Activated T-cell treated with anti-CD3 and anti-CD28 coated beads for 4 hours (primary cell): Measurements from ENCODE around the gene NAV2.

ENCODE experiments used
- DNase-seq: peaks from one replicate; pipeline ENCODE4 v3.0.0-alpha.2; 2020

Gene NAV2

DNA sequence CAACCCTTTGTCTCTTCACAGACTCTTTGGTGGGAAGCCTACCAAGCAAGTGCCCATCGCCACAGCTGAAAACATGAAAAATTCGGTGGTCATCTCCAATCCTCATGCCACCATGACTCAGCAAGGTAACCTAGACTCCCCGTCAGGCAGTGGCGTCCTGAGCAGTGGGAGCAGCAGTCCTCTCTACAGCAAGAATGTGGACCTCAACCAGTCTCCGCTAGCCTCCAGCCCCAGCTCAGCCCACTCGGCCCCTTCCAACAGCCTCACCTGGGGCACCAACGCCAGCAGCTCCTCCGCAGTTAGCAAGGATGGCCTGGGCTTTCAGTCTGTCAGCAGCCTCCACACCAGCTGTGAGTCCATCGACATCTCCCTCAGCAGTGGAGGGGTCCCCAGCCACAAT, 336.1 kb downstream of the NAV2 start:
- DNase-seq, result no peak

DNA sequence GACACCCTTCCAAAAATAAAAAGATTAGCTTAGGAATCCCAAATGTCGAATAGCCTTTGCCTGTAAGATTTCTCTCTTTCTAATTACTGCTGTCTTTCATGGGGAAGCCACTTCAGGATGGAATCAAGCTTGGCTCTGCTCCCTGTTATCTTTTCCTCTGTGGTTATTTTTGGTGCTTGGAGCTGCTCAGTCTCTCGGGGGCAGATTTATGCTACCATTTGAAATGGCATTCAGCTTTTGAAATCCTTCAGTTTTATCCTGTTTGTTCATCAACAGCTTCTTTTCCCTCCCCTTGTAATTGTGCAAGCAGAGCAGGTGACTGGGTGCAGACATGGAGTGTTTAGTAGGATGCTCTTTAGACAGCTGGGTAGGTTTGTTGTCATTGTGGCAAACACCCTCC, 336.6 kb downstream of the NAV2 start:
- no peak for DNase-seq

- no peak for DNase-seq
Measured at GRCh38 chr11:20050048-20050447, 337.4 kb downstream of the NAV2 start.

DNA sequence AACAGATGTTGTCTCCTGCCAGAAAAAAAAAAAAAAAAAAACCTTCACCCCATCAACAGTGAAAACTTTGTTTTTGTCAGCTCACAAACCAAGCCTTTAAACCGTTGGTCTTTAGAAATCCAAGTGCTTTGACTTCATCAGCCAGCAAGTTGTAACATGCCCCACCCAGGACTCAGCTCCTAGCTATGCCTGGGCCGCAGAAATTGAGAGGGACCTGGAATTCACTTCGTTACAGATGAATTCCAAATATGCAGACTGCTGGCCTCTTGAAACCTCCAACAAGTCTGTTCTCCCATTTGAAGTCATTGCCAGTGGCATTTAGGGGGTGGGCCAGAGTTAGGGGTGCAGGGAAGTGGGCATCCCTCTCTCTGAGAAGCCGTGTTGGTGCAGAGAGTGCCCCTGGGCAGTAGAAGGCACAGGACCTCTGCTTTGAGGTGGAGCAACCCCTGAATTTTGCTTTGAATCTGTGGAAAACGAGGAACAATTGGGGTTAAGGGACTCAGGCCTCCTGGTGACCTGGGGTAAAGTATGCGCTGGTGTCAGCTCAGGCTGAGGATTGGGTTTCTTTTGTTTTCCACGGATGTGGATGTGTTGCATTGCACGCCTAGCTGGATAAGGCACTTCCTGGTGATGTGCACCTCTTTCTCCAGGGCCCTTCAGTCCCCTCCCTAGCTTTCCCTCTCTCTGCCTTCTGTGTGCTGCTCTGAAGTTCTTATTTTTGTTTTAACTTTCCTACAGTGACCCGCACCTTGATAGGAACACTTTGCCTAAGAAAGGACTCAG, 338.1 kb downstream of the NAV2 start:
- no peak for DNase-seq

DNA sequence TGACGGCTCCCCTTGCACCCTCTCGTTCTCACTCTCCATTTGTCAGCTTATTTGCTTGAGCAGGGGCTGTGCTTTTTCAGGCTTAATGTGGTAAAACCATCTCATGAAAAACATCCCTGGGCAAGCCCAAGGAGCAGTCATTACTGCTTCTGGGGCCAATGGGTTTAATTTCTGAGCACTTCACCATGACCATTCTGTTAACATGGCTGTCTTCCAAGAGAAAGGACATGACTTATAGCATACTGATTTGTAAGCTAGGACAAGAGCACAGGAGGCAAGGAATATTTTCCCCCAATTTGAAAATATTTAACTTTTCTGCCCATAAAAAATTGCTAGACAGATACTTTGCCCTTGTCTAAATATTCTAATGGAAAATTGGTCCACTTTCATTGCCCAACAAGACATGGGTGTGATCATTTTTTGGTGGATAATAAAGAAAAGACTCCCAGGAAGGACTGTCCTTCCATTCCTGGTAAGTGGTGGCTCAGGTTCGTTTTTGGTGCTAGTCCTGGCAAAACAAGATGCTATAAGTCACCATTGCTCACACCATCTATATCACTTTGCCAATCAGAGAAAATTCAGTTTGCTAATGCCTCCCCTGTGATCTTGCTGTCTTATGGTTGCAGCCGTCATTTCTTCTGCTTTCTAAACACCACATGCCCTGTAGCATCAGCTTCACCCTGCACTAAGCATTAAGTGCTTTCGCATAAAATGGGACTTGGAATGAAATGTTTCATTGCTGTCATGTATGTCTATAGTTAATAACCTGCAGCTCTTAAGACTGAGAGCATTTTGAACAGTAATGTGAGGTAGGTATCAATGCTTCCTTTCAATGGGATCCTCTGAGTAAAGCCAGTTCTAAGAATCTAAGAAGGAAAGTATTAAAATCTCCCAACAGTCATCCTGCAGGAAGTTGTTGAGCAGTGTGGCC, 339.1 kb downstream of the NAV2 start:
- no peak for DNase-seq

GRCh38 chr11:20053572-20053971, 340.9 kb downstream of the NAV2 start:
- no peak for DNase-seq

DNA sequence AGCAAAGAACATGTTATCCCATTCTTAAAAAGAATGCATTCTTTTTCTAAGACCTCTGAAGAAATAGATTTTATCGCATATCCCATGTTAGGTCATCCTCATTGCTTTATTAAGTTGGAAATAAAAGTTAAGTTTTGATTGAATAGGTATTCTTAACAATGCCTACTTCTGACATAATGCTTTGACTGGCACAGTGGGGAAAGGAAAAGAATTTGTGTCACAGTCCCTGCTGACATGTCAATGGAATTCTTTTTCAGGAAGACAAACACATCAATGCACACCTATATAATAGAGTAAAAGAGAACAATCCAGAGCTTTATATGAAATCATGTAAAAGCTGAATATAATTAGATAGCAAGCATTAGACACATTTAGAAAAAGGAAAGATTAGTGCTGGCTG, 341.9 kb downstream of the NAV2 start:
- DNase-seq, result no peak

DNA sequence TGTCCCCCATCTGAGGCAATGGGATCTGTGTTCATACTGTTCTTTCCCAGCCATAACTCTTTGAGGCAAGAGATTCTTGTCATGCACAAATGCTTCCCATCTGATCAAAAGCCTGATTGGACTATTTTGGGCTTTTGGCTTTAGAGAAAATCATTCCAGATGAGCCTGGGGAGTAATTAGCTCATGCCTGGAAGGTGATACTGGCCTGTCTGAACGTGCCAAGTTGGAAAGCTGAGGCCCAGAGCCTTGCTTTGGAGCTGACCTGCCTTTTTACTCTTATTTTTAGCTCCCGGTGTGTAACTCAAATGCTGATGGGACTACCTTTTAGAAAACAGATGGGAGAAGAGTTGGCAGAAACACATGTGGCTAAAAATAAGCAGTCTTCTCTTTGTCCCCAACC, 342.7 kb downstream of the NAV2 start:
- no peak for DNase-seq

- no peak for DNase-seq
Measured at GRCh38 chr11:20056109-20056949, 343.7 kb downstream of the NAV2 start.

- no peak for DNase-seq
Measured at GRCh38 chr11:20056950-20057943, 344.6 kb downstream of the NAV2 start.

DNA sequence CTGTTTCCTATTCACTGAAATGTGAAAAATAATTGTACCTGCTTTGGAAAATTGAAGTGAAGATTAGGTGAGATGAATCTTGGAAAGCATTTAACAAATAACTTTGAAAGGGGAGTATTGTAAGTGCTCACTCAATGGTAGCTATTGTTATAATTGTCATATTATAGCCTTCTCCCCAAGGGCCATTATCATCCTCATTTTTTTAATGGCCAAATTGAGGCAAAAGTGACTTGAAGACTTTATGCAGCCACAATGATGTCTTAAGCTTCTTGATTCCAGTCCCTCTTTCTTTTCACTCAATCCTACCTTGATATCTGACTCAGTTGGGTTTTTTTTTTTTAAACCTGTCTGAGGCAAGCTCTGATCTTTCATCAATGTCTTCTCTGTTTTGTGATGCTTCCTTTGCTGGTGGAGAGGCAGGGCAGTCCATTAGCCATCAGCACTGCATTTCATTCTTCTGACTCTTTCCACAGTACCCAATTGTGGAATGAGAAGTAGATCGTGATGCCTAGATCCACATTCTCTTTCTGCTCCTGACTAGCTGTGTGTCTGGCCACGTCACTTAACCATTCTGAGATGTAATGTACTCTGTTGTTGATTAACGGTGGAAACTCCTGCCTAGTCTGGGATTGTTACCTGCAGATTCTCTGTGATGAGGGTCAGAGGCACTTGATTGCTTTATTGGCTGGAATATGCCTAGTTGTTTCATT, 346.3 kb downstream of the NAV2 start:
- no peak for DNase-seq

DNA sequence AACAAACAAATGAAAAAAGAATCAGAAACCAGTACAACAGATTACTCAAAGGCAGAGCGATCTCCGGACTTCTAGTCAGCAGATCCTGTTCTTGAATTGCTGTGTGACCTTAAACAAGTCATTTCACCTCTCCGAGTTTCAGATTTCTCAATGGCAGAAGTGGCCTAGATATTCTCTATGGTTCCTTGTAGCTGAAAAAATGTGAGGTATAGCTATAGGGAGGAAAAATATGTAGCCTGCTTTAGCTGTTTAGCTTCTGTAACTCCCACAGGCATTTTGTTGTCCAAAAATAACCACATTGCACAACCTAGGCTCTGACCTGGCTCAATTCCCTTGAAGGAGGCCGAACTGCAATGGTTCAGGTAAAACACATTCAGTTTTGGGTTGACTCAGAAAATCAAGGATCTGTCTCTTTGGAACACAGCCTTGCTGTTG, 347.0 kb downstream of the NAV2 start:
- DNase-seq, result no peak

DNA sequence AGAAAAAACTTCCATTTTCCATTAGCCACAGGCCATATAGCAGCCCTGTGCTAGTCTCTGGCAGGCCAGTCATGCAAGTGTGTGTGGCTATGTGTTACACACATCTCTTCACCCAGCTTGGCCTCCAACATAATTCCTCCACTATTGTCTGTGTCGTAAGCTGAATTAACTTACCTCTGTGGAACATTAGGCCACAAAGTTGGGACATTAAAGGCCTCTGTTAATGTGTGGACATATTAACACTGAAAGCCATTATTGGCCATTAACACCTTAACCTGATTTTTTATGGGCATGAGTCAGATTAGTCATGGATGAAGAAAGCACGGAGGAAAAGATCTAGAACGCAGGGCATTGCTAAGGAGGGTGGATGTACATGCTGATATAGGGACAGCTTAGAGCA, 347.5 kb downstream of the NAV2 start:
- DNase-seq, result no peak

- DNase-seq, result no peak
Measured at GRCh38 chr11:20060647-20061205, 348.1 kb downstream of the NAV2 start.

DNA sequence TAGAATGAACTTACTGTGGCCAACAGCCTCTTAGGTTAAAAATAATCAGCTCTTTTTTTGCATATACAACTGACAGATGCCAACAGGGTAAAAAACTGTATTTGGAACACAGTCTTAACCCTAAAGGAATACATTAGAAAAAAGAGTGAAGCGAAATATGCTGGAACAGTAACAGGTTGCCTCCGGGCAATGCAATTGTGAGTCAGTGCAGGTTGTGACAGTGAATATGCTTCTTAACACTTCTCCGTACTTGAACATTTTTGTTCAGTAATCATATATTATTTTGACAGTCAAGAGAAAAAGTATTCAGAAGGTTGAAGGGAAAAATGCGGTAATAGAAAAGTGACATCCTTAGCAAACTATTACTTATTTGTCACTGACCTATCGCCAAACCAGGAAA, 349.1 kb downstream of the NAV2 start:
- DNase-seq, result no peak

DNA sequence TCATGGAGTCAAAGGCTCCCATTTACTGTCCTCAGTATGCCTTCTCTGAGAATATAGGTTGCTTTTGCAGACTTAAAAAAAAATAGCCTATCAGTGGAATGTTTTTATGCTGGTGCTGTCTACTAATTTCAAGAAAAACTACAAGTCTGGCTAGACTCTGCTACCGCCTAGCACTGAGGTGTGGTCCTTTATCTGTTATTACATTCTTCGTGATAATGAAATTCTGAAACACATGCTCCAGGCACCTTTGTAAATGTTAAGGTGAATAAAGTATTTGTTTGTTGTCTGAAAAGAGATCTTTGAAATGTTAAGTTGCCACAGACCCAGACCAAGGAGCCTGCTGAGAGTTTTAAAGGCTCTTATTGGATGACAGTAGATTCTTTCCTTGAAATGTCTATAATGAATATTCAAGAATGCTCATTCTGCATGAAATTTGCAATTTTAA, 352.3 kb downstream of the NAV2 start:
- no peak for DNase-seq

DNA sequence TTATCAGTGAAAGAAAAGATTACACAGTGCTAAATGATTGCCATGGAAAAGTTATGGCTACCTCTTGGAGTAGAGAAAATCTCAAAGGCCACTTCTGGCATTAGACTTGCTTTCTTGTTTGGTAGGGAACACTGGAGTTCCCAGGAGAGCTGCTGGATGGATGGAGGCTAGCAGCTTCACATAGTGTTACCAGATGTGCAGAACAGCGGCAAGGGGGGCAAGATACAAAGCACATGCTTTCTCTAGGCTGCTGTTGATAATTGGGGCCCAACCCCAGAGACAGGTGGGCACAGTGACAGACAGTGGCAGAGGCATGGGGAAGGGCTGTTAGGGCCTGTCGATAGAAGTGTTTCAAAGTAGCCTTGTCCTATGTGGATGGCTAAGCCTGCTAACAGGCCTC, 352.8 kb downstream of the NAV2 start:
- no peak for DNase-seq

- no peak for DNase-seq
Measured at GRCh38 chr11:20066013-20066782, 353.6 kb downstream of the NAV2 start.

GRCh38 chr11:20066783-20067156, 354.1 kb downstream of the NAV2 start:
- DNase-seq, result no peak

DNA sequence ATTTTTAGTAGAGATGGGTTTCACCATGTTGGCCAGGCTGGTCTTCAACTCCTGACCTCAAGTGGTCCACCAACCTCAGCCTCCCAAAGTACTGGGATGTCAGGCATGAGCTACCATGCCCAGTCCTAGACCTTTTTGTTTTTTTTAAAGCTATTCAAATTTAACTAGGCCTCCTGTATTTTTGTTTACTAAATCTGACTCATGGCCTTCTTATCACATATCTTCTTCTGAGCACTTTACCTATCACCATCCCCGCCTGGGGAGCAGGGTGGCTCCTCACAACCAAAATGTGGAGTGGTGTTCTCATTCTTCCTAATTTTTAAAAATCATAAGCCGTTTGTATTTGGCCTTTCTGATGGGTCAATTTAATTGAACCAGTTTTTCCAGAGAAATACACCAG, 355.0 kb downstream of the NAV2 start:
- DNase-seq, result no peak
